Adrenal gland (tissue), 12 donors: ENCODE data around the gene SLC30A3. TPM values are rescaled to one million over a fixed set of nuclear protein-coding genes. Genes with fewer than 3 reads are reported as not detected.

Experiments
- DNase-seq, 7 donors: peaks; one replicate each; pipeline ENCODE4 v3.0.0-alpha.2; 2019 to 2020
- H3K27ac ChIP-seq, 5 donors: fragments of 200-600 bp; sonication (generic) in 4 of 5; 1 replicate in 3 of 5; 2 replicates in 2 of 5; pipeline versions ENCODE4 v1.5.1 to v1.8.0; 2016 to 2020; ENCODE audit warnings: mild to moderate bottlenecking in 1 of 5
- H3K27me3 ChIP-seq: fragments of 200-600 bp; 2 replicates; pipeline ENCODE4 v1.8.0; 2021
- H3K36me3 ChIP-seq, 2 donors: fragments of 200-600 bp; replicated peaks in 1 of 2; 1 replicate in 1 of 2; 2 replicates in 1 of 2; pipeline versions ENCODE4 v1.5.1 to v1.8.0; 2018 to 2022
- H3K4me1 ChIP-seq, 2 donors: fragments of 200-600 bp; replicated peaks in 1 of 2; 1 replicate in 1 of 2; 2 replicates in 1 of 2; pipeline versions ENCODE4 v1.5.1 to v1.8.0; 2018 to 2021
- H3K4me3 ChIP-seq, 4 donors: fragments of 200-600 bp; sonication (generic) in 3 of 4; one replicate each; pipeline ENCODE4 v1.5.1; 2016 to 2018
- H3K9me3 ChIP-seq, 3 donors: fragments of 200-600 bp; sonication (generic) in 1 of 3; replicated peaks in 1 of 3; 1 replicate in 2 of 3; 2 replicates in 1 of 3; pipeline versions ENCODE4 v1.5.1 to v1.8.0; 2016 to 2021
- POLR2A ChIP-seq, 2 donors: fragments of 450-650 bp; IDR thresholded peaks; one replicate each; pipeline ENCODE4 v1.6.1; 2017; ENCODE audit warnings: antibody characterized with exemption in 2 of 2, mild to moderate bottlenecking in 2 of 2, moderate library complexity in 1 of 2
- WGBS, 4 donors: extraction: QIAGEN DNeasy Blood & Tissue Kit in 2 of 4; methylation state at CpG; one replicate each; pipeline versions ENCODE4 v1.1.5 to v1.1.7; 2013 to 2017; 5-methylcytosine and 5-hydroxymethylcytosine counted together
- intact Hi-C, 2 donors: fragments of 100-400 bp; cut with DNase I; formaldehyde crosslinking; loops; one replicate each; pipeline versions ENCODE4 v1.14.1 to v1.15.0; 2022 to 2023
- polyA plus RNA-seq, 3 donors: library from polyadenylated mRNA; stranded (reverse); fragments of 200-250 nt in 2 of 3; fragments of 350-450 nt in 1 of 3; fragmentation: Illumina TruSeq in 1 of 3; extraction: RNeasy Lipid Tissue Mini Kit (QIAGEN cat#74804) in 1 of 3; gene quantifications; one replicate each; pipeline ENCODE4 v1.2.3, GENCODE V29; 2013 to 2014
- total RNA-seq, 9 donors: library from RNA; depleted of rRNA in 4 of 9; stranded (reverse); fragments of >200 nt in 4 of 9; fragments of 120-200 nt in 1 of 9; fragmentation: NEBNext Ultra II Directional in 1 of 9; extraction: Animal tissue kit (Norgen Biotek cat#: 25700) in 1 of 9; gene quantifications; one replicate each; pipeline versions ENCODE4 v1.1.0 to v1.2.4, GENCODE V29; 2013 to 2023
- TF ChIP-seq, protein P1 (sequence below), 6 experiments: fragments of 450-650 bp in 4 of 6; fragments of 200-600 bp in 2 of 6; sonication (generic) in 1 of 6; IDR thresholded peaks; 1 replicate in 5 of 6; 2 replicates in 1 of 6; pipeline versions ENCODE4 v1.5.1 to v1.8.0; 2016 to 2021; ENCODE audit warnings: antibody characterized with exemption in 6 of 6, mild to moderate bottlenecking in 2 of 6, moderate library complexity in 1 of 6
- donor health status: healthy with polysubstance abuse.
- donor health status: Bipolar disorder and iron deficiency.
- donor health status: DM: yes; HTN: yes; CAD: no.
- donor health status: DM: no; HTN: no; CAD: no.
- donor health status: DM: no; HTN: no; CAD: no.
- donor health status: DM: yes; HTN: yes; CAD: no.

The SLC30A3 gene
- total and polyA plus RNA-seq, 12 donors: 0.27 to 5.6 (median 1.9) TPM; not detected in 1

DNA sequence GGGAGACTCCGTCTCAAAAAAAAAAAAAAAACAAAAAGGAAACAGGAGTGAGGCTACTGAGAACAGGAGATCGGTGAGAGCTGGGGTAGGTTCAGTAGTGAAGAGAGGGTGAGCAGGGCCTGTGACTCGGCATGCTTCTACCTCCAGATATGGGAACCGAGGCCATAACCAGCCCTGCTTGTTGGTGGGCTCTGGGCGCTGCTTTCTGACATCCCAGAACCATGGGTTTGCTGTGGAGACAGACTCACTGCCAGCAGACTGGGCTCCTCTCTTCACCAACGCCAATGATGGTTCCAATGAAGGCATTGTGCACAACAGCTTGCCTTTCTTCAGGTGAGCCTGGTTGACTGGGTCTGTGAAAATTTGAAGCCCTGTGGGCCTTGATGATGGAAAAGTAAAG lies 39.4 kb downstream of the SLC30A3 start:
- no peak overlapping the region for H3K27ac ChIP-seq
- H3K36me3 ChIP-seq: peaks cover 0 to 69% of the 10 kb centered on the region in 2 donors
- intact Hi-C loops: no loop called here
- no peak for DNase-seq
- no peaks in the 10 kb centered on the region for H3K9me3 ChIP-seq
- no peaks in the 10 kb centered on the region for H3K27me3 ChIP-seq
- 95 to 100% (median 98%) methylated on average over 4 to 6 of the region's 6 CpGs for WGBS, 4 donors
- TF ChIP-seq POLR2A (IDR thresholded peaks at IDR 0.05): no peak
- TF ChIP-seq, protein P1, sequence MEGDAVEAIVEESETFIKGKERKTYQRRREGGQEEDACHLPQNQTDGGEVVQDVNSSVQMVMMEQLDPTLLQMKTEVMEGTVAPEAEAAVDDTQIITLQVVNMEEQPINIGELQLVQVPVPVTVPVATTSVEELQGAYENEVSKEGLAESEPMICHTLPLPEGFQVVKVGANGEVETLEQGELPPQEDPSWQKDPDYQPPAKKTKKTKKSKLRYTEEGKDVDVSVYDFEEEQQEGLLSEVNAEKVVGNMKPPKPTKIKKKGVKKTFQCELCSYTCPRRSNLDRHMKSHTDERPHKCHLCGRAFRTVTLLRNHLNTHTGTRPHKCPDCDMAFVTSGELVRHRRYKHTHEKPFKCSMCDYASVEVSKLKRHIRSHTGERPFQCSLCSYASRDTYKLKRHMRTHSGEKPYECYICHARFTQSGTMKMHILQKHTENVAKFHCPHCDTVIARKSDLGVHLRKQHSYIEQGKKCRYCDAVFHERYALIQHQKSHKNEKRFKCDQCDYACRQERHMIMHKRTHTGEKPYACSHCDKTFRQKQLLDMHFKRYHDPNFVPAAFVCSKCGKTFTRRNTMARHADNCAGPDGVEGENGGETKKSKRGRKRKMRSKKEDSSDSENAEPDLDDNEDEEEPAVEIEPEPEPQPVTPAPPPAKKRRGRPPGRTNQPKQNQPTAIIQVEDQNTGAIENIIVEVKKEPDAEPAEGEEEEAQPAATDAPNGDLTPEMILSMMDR (IDR thresholded peaks at IDR 0.05): no peak
- H3K4me3 ChIP-seq: no peak overlapping the region
- H3K4me1 ChIP-seq: no peaks in the 10 kb centered on the region

DNA sequence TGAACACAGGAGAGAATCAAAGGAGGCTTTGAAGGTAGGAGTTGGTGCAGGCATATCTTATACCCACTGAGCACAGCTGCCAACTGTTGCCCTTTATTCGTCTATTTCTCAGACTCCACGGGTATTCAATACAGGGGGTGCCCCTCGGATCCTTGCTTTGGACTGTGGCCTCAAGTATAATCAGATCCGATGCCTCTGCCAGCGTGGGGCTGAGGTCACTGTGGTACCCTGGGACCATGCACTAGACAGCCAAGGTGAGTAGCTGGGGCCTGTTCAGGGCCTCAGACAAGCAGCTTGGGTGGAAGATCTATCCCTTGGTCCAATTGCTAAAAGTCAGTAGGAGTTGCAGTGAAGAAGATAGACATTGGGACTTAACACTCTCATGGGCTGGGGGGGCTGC lies 40.4 kb downstream of the SLC30A3 start:
- Histone ChIP-seq H3K4me3 (no peak overlapping the region), H3K4me1 (peaks cover 3 to 8% of the 10 kb centered on the region in 2 donors), H3K27me3 (no peaks in the 10 kb centered on the region), H3K27ac (no peak overlapping the region), H3K9me3 (no peaks in the 10 kb centered on the region), H3K36me3 (peaks cover 0 to 61% of the 10 kb centered on the region in 2 donors)
- WGBS, 4 donors: 89 to 100% (median 96%) methylated on average over 5 of the region's 5 CpGs
- no peak for TF ChIP-seq POLR2A (IDR thresholded peaks at IDR 0.05)
- TF ChIP-seq, protein P1 (IDR thresholded peaks at IDR 0.05): no peak
- intact Hi-C loops: no loop called here
- DNase-seq: no peak

DNA sequence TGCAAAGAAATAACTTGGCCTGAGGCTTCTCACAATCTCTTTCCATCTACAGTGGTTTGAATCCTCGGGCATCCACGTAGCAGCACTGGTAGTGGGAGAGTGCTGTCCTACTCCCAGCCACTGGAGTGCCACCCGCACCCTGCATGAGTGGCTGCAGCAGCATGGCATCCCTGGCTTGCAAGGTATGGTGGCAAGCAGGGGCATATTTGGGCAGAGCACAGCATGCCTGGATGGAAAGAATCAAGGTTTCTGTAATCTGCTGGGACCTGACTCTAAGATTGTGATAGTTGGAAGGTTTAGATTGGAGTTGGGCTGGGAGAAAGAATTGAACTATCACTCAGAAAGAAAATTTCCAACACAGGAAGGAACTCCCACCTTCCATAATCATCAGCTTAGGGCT lies 41.7 kb downstream of the SLC30A3 start:
- Histone ChIP-seq H3K4me1 (peaks cover 3 to 12% of the 10 kb centered on the region in 2 donors), H3K27ac (no peak overlapping the region), H3K27me3 (no peaks in the 10 kb centered on the region), H3K4me3 (no peak overlapping the region), H3K9me3 (no peaks in the 10 kb centered on the region), H3K36me3 (peaks cover 0 to 48% of the 10 kb centered on the region in 2 donors)
- 79 to 99% (median 94%) methylated on average over 3 of the region's 3 CpGs for WGBS, 4 donors
- intact Hi-C loops: no loop called here
- no peak for TF ChIP-seq POLR2A (IDR thresholded peaks at IDR 0.05)
- TF ChIP-seq, protein P1 (IDR thresholded peaks at IDR 0.05): no peak
- no peak for DNase-seq

DNA sequence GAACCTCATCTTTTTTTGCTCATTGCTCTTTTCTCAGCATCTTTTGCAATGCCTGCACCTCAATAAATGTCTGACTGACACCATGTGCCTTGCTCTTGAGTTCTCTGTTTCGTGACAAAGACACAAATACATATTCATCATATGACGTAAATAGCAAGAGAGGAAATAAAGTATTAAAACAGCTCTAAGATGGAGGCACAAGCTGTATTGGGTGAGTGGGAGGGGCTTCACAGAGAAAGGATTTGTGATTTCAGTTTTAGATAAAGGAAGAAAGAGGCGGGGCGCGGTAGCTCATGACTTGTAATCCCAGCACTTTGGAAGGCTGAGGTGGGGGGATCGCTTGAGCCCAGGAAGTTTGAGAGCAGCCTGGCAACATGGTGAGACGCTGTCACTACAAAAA lies 42.8 kb downstream of the SLC30A3 start:
- intact Hi-C loops: no loop called here
- Histone ChIP-seq H3K27ac (no peak overlapping the region), H3K27me3 (no peaks in the 10 kb centered on the region), H3K4me3 (no peak overlapping the region), H3K36me3 (peaks cover 0 to 38% of the 10 kb centered on the region in 2 donors), H3K9me3 (no peaks in the 10 kb centered on the region), H3K4me1 (peaks cover 3 to 12% of the 10 kb centered on the region in 2 donors)
- no peak for DNase-seq
- TF ChIP-seq POLR2A (IDR thresholded peaks at IDR 0.05): no peak
- TF ChIP-seq, protein P1 (IDR thresholded peaks at IDR 0.05): no peak
- WGBS, 4 donors: 94 to 98% (median 95%) methylated on average over 7 of the region's 7 CpGs
